Neural progenitor cell (in vitro differentiated cells): ENCODE measurements around the gene OTX2.

Source experiments
- EZH2 ChIP-seq: fragments of 200-600 bp; sonication (generic); IDR thresholded peaks from 2 replicates; pipeline ENCODE4 v1.6.1; 2017; ENCODE audit warnings: antibody characterized with exemption, mild to moderate bottlenecking, moderate library complexity
- EZH2phosphoT487 ChIP-seq: fragments of 200-600 bp; sonication (generic); IDR thresholded peaks from 2 replicates; pipeline ENCODE4 v1.6.1; 2017; ENCODE audit warnings: antibody characterized with exemption
- TF ChIP-seq, protein P1 (sequence below): fragments of 200-600 bp; sonication (generic); IDR thresholded peaks from 2 replicates; pipeline ENCODE4 v1.5.1; 2017; ENCODE audit warnings: antibody characterized with exemption, mild to moderate bottlenecking

- TF ChIP-seq, protein P1, sequence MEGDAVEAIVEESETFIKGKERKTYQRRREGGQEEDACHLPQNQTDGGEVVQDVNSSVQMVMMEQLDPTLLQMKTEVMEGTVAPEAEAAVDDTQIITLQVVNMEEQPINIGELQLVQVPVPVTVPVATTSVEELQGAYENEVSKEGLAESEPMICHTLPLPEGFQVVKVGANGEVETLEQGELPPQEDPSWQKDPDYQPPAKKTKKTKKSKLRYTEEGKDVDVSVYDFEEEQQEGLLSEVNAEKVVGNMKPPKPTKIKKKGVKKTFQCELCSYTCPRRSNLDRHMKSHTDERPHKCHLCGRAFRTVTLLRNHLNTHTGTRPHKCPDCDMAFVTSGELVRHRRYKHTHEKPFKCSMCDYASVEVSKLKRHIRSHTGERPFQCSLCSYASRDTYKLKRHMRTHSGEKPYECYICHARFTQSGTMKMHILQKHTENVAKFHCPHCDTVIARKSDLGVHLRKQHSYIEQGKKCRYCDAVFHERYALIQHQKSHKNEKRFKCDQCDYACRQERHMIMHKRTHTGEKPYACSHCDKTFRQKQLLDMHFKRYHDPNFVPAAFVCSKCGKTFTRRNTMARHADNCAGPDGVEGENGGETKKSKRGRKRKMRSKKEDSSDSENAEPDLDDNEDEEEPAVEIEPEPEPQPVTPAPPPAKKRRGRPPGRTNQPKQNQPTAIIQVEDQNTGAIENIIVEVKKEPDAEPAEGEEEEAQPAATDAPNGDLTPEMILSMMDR, result no peak
- TF ChIP-seq EZH2phosphoT487, result no peak
- no peak for TF ChIP-seq EZH2
Measured at GRCh38 chr14:56813143-56813551, 2.9 kb upstream of the OTX2 start.
